B cell (primary cell): ENCODE results near the gene CACNA2D1. TPM values are rescaled to one million over a fixed set of nuclear protein-coding genes. Genes with fewer than 3 reads are reported as not detected.

Source experiments
- ATAC-seq: fragments of 200-7000 bp; cut with Tn5 transposase; one replicate; pipeline ENCODE4 v1.10.0; 2021; ENCODE audit warnings: low read depth, mild to moderate bottlenecking, moderate number of reproducible peaks, moderate library complexity
- CTCF ChIA-PET: fragments of 350-600 bp; sonication (Branson Sonifier 250); formaldehyde crosslinking; loops from one replicate; lab custom pipeline; 2021; ENCODE audit warnings: antibody characterized with exemption, inconsistent platforms; lab: Charles Lee
- POLR2A ChIA-PET: fragments of 350-600 bp; sonication (Branson Sonifier 250); formaldehyde crosslinking; loops from one replicate; lab custom pipeline; 2021; ENCODE audit warnings: antibody characterized with exemption; lab: Charles Lee
- DNase-seq: peaks from one replicate; pipeline ENCODE4 v3.0.0; 2013
- H2AFZ ChIP-seq: 2 replicates; pipeline ENCODE4 v1.6.1; 2012; ENCODE audit warnings: mild to moderate bottlenecking, low read depth, low read length; ENCODE audit not compliant: insufficient read depth, poor library complexity, severe bottlenecking
- H3K27ac ChIP-seq, 2 donors: 1 replicate in 1 of 2; 2 replicates in 1 of 2; pipeline ENCODE4 v1.5.1; 2012 to 2013; ENCODE audit warnings: low read length in 2 of 2, mild to moderate bottlenecking in 2 of 2, moderate library complexity in 1 of 2
- H3K27me3 ChIP-seq, 4 experiments: fragments of 200-600 bp in 1 of 4; sonication (generic) in 1 of 4; replicated peaks in 1 of 4; 1 replicate in 2 of 4; 2 replicates in 2 of 4; pipeline versions ENCODE4 v1.6.1 to v1.7.0; 2013 to 2016; ENCODE audit warnings: low read length in 3 of 4, mild to moderate bottlenecking in 2 of 4, mixed read lengths in 1 of 4, moderate library complexity in 1 of 4; ENCODE audit not compliant: insufficient read depth in 4 of 4, control insufficient read depth in 3 of 4; ENCODE audit errors: control extremely low read depth in 1 of 4
- H3K36me3 ChIP-seq, 2 experiments: replicated peaks in 1 of 2; 1 replicate in 1 of 2; 2 replicates in 1 of 2; pipeline versions ENCODE4 v1.6.1 to v1.7.1; 2013; ENCODE audit warnings: low read length in 1 of 2; ENCODE audit not compliant: insufficient read depth in 2 of 2, control insufficient read depth in 1 of 2; ENCODE audit errors: control extremely low read depth in 1 of 2, extremely low read depth in 1 of 2
- H3K4me1 ChIP-seq, 2 donors: fragments of 200-600 bp in 1 of 2; sonication (generic) in 1 of 2; 1 replicate in 1 of 2; 2 replicates in 1 of 2; pipeline versions ENCODE4 v1.5.1 to v1.6.1; 2013 to 2017; ENCODE audit warnings: low read length in 2 of 2; ENCODE audit not compliant: control insufficient read depth in 2 of 2, insufficient read depth in 2 of 2
- H3K4me2 ChIP-seq: replicated peaks from 2 replicates; pipeline ENCODE3; 2012; ENCODE audit warnings: mild to moderate bottlenecking, low read depth, low read length; ENCODE audit not compliant: poor library complexity, severe bottlenecking
- H3K4me3 ChIP-seq, 5 experiments: fragments of 200-600 bp in 1 of 5; sonication (generic) in 1 of 5; 1 replicate in 3 of 5; 2 replicates in 2 of 5; pipeline versions ENCODE4 v1.5.1 to v1.7.0; 2011 to 2016; ENCODE audit warnings: low read length in 4 of 5, mild to moderate bottlenecking in 4 of 5, low read depth in 2 of 5, control low read depth in 1 of 5, moderate library complexity in 1 of 5; ENCODE audit not compliant: insufficient read depth in 1 of 5; ENCODE audit errors: control extremely low read depth in 1 of 5, extremely low read depth in 1 of 5
- H3K79me2 ChIP-seq: fragments of 200-600 bp; sonication (generic); one replicate; pipeline ENCODE4 v1.6.0; 2016; ENCODE audit warnings: low read length; ENCODE audit not compliant: control insufficient read depth, insufficient read depth
- H3K9ac ChIP-seq: fragments of 200-600 bp; sonication (generic); 2 replicates; pipeline ENCODE4 v1.6.1; 2017; ENCODE audit warnings: mild to moderate bottlenecking, low read length, moderate library complexity
- H3K9me3 ChIP-seq, 3 donors: one replicate each; pipeline versions ENCODE4 v1.6.1 to v1.7.1; 2013; ENCODE audit warnings: low read length in 2 of 3; ENCODE audit not compliant: control insufficient read depth in 2 of 3, insufficient read depth in 1 of 3; ENCODE audit errors: control extremely low read depth in 1 of 3
- H4K20me1 ChIP-seq: 2 replicates; pipeline ENCODE4 v1.6.0; 2012; ENCODE audit warnings: mild to moderate bottlenecking, low read length; ENCODE audit not compliant: insufficient read depth, control insufficient read depth, poor library complexity, severe bottlenecking
- H3K27ac Mint-ChIP-seq: one replicate; pipeline ENCODE4 v1.8.0; 2021; ENCODE audit warnings: mixed read lengths
- H3K27me3 Mint-ChIP-seq: one replicate; pipeline ENCODE4 v1.8.0; 2021; ENCODE audit warnings: mixed read lengths
- H3K4me1 Mint-ChIP-seq: one replicate; pipeline ENCODE4 v1.8.0; 2021; ENCODE audit warnings: mixed read lengths
- H3K4me3 Mint-ChIP-seq: one replicate; pipeline ENCODE4 v1.8.0; 2021; ENCODE audit warnings: mixed read lengths
- H3K9me3 Mint-ChIP-seq: one replicate; pipeline ENCODE4 v1.8.0; 2022; ENCODE audit warnings: mixed read lengths; ENCODE audit not compliant: insufficient read depth
- EZH2 ChIP-seq: IDR thresholded peaks from 2 replicates; pipeline ENCODE4 v1.6.1; 2012; ENCODE audit warnings: borderline replicate concordance, low read depth, mild to moderate bottlenecking, moderate library complexity, low read length; ENCODE audit not compliant: insufficient read depth, poor library complexity, severe bottlenecking
- WGBS: methylation state at CpG from one replicate; pipeline ENCODE4 v1.1.5; 2013; ENCODE audit warnings: missing lambda C conversion rate; ENCODE audit not compliant: insufficient coverage; 5-methylcytosine and 5-hydroxymethylcytosine counted together
- intact Hi-C: fragments of 100-400 bp; cut with micrococcal nuclease; formaldehyde crosslinking; loops from one replicate; pipeline ENCODE4 v1.10.0; 2022
- polyA plus RNA-seq: library from polyadenylated mRNA; depleted of rRNA; stranded (reverse); fragments of >200 nt; gene quantifications from 2 replicates; pipeline ENCODE4 v1.2.3, GENCODE V29; 2012
- total RNA-seq, 2 donors: library from RNA; stranded (reverse); fragments of 120-200 nt in 1 of 2; gene quantifications; 1 replicate in 1 of 2; 2 replicates in 1 of 2; pipeline versions ENCODE4 v1.2.3 to v1.2.4, GENCODE V29; 2013 to 2022
- TF ChIP-seq, protein P1 (sequence below): fragments of 200-600 bp; IDR thresholded peaks from one replicate; pipeline ENCODE4 v1.8.0; 2022; ENCODE audit warnings: antibody characterized with exemption, mild to moderate bottlenecking

Gene CACNA2D1
- total and polyA plus RNA-seq, 2 donors (not counting 1 experiment from before 2014, with no cell fraction given): not detected

DNA sequence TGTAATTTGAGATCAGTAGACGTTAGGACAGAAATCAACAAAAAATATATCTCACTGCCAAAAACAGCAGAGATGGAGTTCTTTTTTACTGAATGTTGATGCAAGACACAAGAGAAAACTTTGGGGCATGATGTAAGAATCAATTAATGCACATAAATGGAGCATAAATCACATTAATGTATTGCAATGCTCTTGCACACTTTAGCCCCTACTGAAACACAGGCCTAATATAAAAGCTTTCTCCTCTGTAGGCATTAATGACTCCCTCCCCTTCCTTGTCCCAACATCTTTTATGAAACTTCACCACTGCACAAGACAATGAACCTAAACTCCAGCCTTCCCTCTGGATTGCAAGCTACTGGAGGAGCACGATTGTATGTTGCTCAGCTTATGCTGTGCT, 58.8 kb downstream of the CACNA2D1 start:
- intact Hi-C loops: no loop called here
- H3K27ac ChIP-seq: no peak overlapping the region
- H3K27ac Mint-ChIP-seq: no peak overlapping the region

DNA sequence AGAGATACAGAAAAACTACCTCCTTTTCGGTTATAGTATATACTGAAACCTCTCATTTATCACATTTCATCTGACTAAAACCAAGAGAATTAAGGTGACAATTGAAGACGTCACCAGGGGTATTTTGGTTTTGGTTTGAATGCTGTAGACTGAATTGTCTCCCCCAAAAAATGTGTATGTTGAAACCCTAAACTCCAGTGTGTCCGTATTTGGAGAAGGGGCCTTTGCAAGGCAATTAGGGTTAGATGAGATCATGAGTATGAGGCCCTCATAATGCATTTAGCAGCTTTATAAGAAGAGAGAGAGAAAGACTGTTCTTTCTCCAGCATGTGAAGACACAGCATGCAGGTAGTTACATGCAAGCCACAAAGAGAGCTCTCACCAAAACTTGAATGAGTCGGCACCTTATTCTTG, 59.5 kb downstream of the CACNA2D1 start:
- no peak overlapping the region for H3K4me3 ChIP-seq
- Mint-ChIP-seq H3K9me3 (no peaks in the 10 kb centered on the region), H3K27me3 (no peaks in the 10 kb centered on the region), H3K4me3 (no peak overlapping the region), H3K4me1 (no peaks in the 10 kb centered on the region), H3K27ac (no peak overlapping the region)
- POLR2A ChIA-PET: no interaction called here
- no peaks in the 10 kb centered on the region for H3K27me3 ChIP-seq
- CTCF ChIA-PET: no interaction called here
- H3K36me3 ChIP-seq: no peaks in the 10 kb centered on the region
- no peaks in the 10 kb centered on the region for H3K4me1 ChIP-seq
- H3K9ac ChIP-seq: no peak overlapping the region
- no peak for DNase-seq
- H3K4me2 ChIP-seq: no peak overlapping the region
- WGBS: no CpG with 5 or more reads among the region's 4 CpGs
- H3K79me2 ChIP-seq: no peaks in the 10 kb centered on the region
- no peaks in the 10 kb centered on the region for H4K20me1 ChIP-seq
- intact Hi-C loops: no loop called here
- TF ChIP-seq, protein P1, sequence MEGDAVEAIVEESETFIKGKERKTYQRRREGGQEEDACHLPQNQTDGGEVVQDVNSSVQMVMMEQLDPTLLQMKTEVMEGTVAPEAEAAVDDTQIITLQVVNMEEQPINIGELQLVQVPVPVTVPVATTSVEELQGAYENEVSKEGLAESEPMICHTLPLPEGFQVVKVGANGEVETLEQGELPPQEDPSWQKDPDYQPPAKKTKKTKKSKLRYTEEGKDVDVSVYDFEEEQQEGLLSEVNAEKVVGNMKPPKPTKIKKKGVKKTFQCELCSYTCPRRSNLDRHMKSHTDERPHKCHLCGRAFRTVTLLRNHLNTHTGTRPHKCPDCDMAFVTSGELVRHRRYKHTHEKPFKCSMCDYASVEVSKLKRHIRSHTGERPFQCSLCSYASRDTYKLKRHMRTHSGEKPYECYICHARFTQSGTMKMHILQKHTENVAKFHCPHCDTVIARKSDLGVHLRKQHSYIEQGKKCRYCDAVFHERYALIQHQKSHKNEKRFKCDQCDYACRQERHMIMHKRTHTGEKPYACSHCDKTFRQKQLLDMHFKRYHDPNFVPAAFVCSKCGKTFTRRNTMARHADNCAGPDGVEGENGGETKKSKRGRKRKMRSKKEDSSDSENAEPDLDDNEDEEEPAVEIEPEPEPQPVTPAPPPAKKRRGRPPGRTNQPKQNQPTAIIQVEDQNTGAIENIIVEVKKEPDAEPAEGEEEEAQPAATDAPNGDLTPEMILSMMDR: no peak
- no peak for TF ChIP-seq EZH2
- ATAC-seq: no peak
- no peak overlapping the region for H2AFZ ChIP-seq
- H3K27ac ChIP-seq: no peak overlapping the region
- H3K9me3 ChIP-seq: no peaks in the 10 kb centered on the region

More for the DNA sequence above, 58.8 kb downstream of the CACNA2D1 start:
- DNase-seq (no peak), ATAC-seq (no peak)
- Histone ChIP-seq H3K27me3 (no peaks in the 10 kb centered on the region), H3K4me1 (no peaks in the 10 kb centered on the region), H3K9me3 (no peaks in the 10 kb centered on the region), H3K79me2 (no peaks in the 10 kb centered on the region), H3K4me2 (no peak overlapping the region), H2AFZ (no peak overlapping the region), H3K4me3 (no peak overlapping the region), H3K36me3 (no peaks in the 10 kb centered on the region), H3K9ac (no peak overlapping the region), H4K20me1 (no peaks in the 10 kb centered on the region)
- Mint-ChIP-seq H3K4me3 (no peak overlapping the region), H3K4me1 (no peaks in the 10 kb centered on the region), H3K9me3 (no peaks in the 10 kb centered on the region), H3K27me3 (no peaks in the 10 kb centered on the region)
- TF ChIP-seq, protein P1: no peak
- no peak for TF ChIP-seq EZH2
- POLR2A ChIA-PET: no interaction called here
- CTCF ChIA-PET: no interaction called here
- WGBS: 80% methylated on average over 1 of the region's 2 CpGs
